ENCODE measurements around the gene NAV2. TPM values are rescaled to one million over a fixed set of nuclear protein-coding genes. Genes with fewer than 3 reads are reported as not detected.

NAV2 gene
- polyA plus RNA-seq, 1 donor: 8.1 TPM

GRCh38 chr11:19766810-19767209 lies 54.2 kb downstream of the NAV2 start:
- Histone ChIP-seq H3K4me1 (ENCODE audit: control insufficient read depth, insufficient read depth, low read length) (no peaks in the 10 kb centered on the region), H3K4me3 (ENCODE audit: low read length) (no peak overlapping the region)
- DNase-seq: no peak

GRCh38 chr11:19767627-19768151 lies 55.1 kb downstream of the NAV2 start:
- no peak overlapping the region for H3K4me3 ChIP-seq (ENCODE audit: low read length)
- H3K27me3 ChIP-seq (ENCODE audit: control insufficient read depth, insufficient read depth, low read length): no peaks in the 10 kb centered on the region
- DNase-seq: no peak
- H3K27ac ChIP-seq (ENCODE audit: low read length): no peak overlapping the region
- no peaks in the 10 kb centered on the region for H3K36me3 ChIP-seq (ENCODE audit: control insufficient read depth, insufficient read depth, low read length)
- no peaks in the 10 kb centered on the region for H3K4me1 ChIP-seq (ENCODE audit: control insufficient read depth, insufficient read depth, low read length)
- WGBS (ENCODE audit: insufficient coverage, low lambda C conversion rate): no CpG with 5 or more reads among the region's 5 CpGs
- H3K9me3 ChIP-seq (ENCODE audit: control insufficient read depth, low read depth, low read length): no peaks in the 10 kb centered on the region

More at GRCh38 chr11:19766810-19767209, 54.2 kb downstream of the NAV2 start:
- H3K9me3 ChIP-seq (ENCODE audit: control insufficient read depth, low read depth, low read length): no peaks in the 10 kb centered on the region
- no peaks in the 10 kb centered on the region for H3K27me3 ChIP-seq (ENCODE audit: control insufficient read depth, insufficient read depth, low read length)
- no CpG with 5 or more reads among the region's 1 CpG for WGBS (ENCODE audit: insufficient coverage, low lambda C conversion rate)
- no peak overlapping the region for H3K27ac ChIP-seq (ENCODE audit: low read length)
- H3K36me3 ChIP-seq (ENCODE audit: control insufficient read depth, insufficient read depth, low read length): no peaks in the 10 kb centered on the region

GRCh38 chr11:19768197-19768596 lies 55.6 kb downstream of the NAV2 start:
- WGBS (ENCODE audit: insufficient coverage, low lambda C conversion rate): 100% methylated on average over 2 of the region's 6 CpGs
- Histone ChIP-seq H3K27me3 (ENCODE audit: control insufficient read depth, insufficient read depth, low read length) (no peaks in the 10 kb centered on the region), H3K4me1 (ENCODE audit: control insufficient read depth, insufficient read depth, low read length) (no peaks in the 10 kb centered on the region), H3K9me3 (ENCODE audit: control insufficient read depth, low read depth, low read length) (no peaks in the 10 kb centered on the region), H3K36me3 (ENCODE audit: control insufficient read depth, insufficient read depth, low read length) (no peaks in the 10 kb centered on the region), H3K27ac (ENCODE audit: low read length) (no peak overlapping the region), H3K4me3 (ENCODE audit: low read length) (no peak overlapping the region)
- DNase-seq: no peak

- H3K4me1 ChIP-seq (ENCODE audit: control insufficient read depth, insufficient read depth, low read length): no peaks in the 10 kb centered on the region
- no peak overlapping the region for H3K4me3 ChIP-seq (ENCODE audit: low read length)
- no peaks in the 10 kb centered on the region for H3K36me3 ChIP-seq (ENCODE audit: control insufficient read depth, insufficient read depth, low read length)
- H3K27me3 ChIP-seq (ENCODE audit: control insufficient read depth, insufficient read depth, low read length): no peaks in the 10 kb centered on the region
- no peak for DNase-seq
- no peaks in the 10 kb centered on the region for H3K9me3 ChIP-seq (ENCODE audit: control insufficient read depth, low read depth, low read length)
- H3K27ac ChIP-seq (ENCODE audit: low read length): no peak overlapping the region
Observed at GRCh38 chr11:19768815-19769214, 56.2 kb downstream of the NAV2 start.

GRCh38 chr11:19769820-19770219 lies 57.2 kb downstream of the NAV2 start:
- 100% methylated on average over 1 of the region's 1 CpG for WGBS (ENCODE audit: insufficient coverage, low lambda C conversion rate)
- Histone ChIP-seq H3K36me3 (ENCODE audit: control insufficient read depth, insufficient read depth, low read length) (no peaks in the 10 kb centered on the region), H3K9me3 (ENCODE audit: control insufficient read depth, low read depth, low read length) (no peaks in the 10 kb centered on the region), H3K27ac (ENCODE audit: low read length) (no peak overlapping the region), H3K4me1 (ENCODE audit: control insufficient read depth, insufficient read depth, low read length) (no peaks in the 10 kb centered on the region), H3K4me3 (ENCODE audit: low read length) (no peak overlapping the region), H3K27me3 (ENCODE audit: control insufficient read depth, insufficient read depth, low read length) (no peaks in the 10 kb centered on the region)
- DNase-seq: no peak

- Histone ChIP-seq H3K4me1 (ENCODE audit: control insufficient read depth, insufficient read depth, low read length) (no peaks in the 10 kb centered on the region), H3K27ac (ENCODE audit: low read length) (no peak overlapping the region), H3K9me3 (ENCODE audit: control insufficient read depth, low read depth, low read length) (no peaks in the 10 kb centered on the region), H3K27me3 (ENCODE audit: control insufficient read depth, insufficient read depth, low read length) (no peaks in the 10 kb centered on the region), H3K4me3 (ENCODE audit: low read length) (no peak overlapping the region), H3K36me3 (ENCODE audit: control insufficient read depth, insufficient read depth, low read length) (no peaks in the 10 kb centered on the region)
- peak in 1 of 2 donors; percentile 37 for DNase-seq
- WGBS (ENCODE audit: insufficient coverage, low lambda C conversion rate): no CpG with 5 or more reads among the region's 2 CpGs
Observed at GRCh38 chr11:19770277-19770676, 57.6 kb downstream of the NAV2 start.

GRCh38 chr11:19771463-19771862 lies 58.8 kb downstream of the NAV2 start:
- Histone ChIP-seq H3K27ac (ENCODE audit: low read length) (no peak overlapping the region), H3K36me3 (ENCODE audit: control insufficient read depth, insufficient read depth, low read length) (no peaks in the 10 kb centered on the region), H3K9me3 (ENCODE audit: control insufficient read depth, low read depth, low read length) (no peaks in the 10 kb centered on the region), H3K4me1 (ENCODE audit: control insufficient read depth, insufficient read depth, low read length) (no peaks in the 10 kb centered on the region), H3K4me3 (ENCODE audit: low read length) (no peak overlapping the region), H3K27me3 (ENCODE audit: control insufficient read depth, insufficient read depth, low read length) (peaks cover 2% of the 10 kb centered on the region)
- no peak for DNase-seq
- WGBS (ENCODE audit: insufficient coverage, low lambda C conversion rate): no CpG with 5 or more reads among the region's 4 CpGs

- no peak overlapping the region for H3K4me3 ChIP-seq (ENCODE audit: low read length)
- no peak for DNase-seq
- H3K27me3 ChIP-seq (ENCODE audit: control insufficient read depth, insufficient read depth, low read length): peaks cover 2% of the 10 kb centered on the region
- no CpG with 5 or more reads among the region's 4 CpGs for WGBS (ENCODE audit: insufficient coverage, low lambda C conversion rate)
- H3K4me1 ChIP-seq (ENCODE audit: control insufficient read depth, insufficient read depth, low read length): no peaks in the 10 kb centered on the region
- H3K9me3 ChIP-seq (ENCODE audit: control insufficient read depth, low read depth, low read length): no peaks in the 10 kb centered on the region
- H3K27ac ChIP-seq (ENCODE audit: low read length): no peak overlapping the region
- no peaks in the 10 kb centered on the region for H3K36me3 ChIP-seq (ENCODE audit: control insufficient read depth, insufficient read depth, low read length)
Observed at GRCh38 chr11:19772480-19772879, 59.8 kb downstream of the NAV2 start.

- Histone ChIP-seq H3K9me3 (ENCODE audit: control insufficient read depth, low read depth, low read length) (no peaks in the 10 kb centered on the region), H3K4me1 (ENCODE audit: control insufficient read depth, insufficient read depth, low read length) (no peaks in the 10 kb centered on the region), H3K27me3 (ENCODE audit: control insufficient read depth, insufficient read depth, low read length) (peaks cover 2% of the 10 kb centered on the region), H3K36me3 (ENCODE audit: control insufficient read depth, insufficient read depth, low read length) (no peaks in the 10 kb centered on the region), H3K27ac (ENCODE audit: low read length) (no peak overlapping the region), H3K4me3 (ENCODE audit: low read length) (no peak overlapping the region)
- no CpG with 5 or more reads among the region's 3 CpGs for WGBS (ENCODE audit: insufficient coverage, low lambda C conversion rate)
- DNase-seq: no peak
Observed at GRCh38 chr11:19774329-19774728, 61.7 kb downstream of the NAV2 start.

- DNase-seq: no peak
- Histone ChIP-seq H3K27ac (ENCODE audit: low read length) (no peak overlapping the region), H3K4me3 (ENCODE audit: low read length) (no peak overlapping the region), H3K4me1 (ENCODE audit: control insufficient read depth, insufficient read depth, low read length) (no peaks in the 10 kb centered on the region), H3K36me3 (ENCODE audit: control insufficient read depth, insufficient read depth, low read length) (no peaks in the 10 kb centered on the region), H3K27me3 (ENCODE audit: control insufficient read depth, insufficient read depth, low read length) (peaks cover 2% of the 10 kb centered on the region), H3K9me3 (ENCODE audit: control insufficient read depth, low read depth, low read length) (no peaks in the 10 kb centered on the region)
- no CpG with 5 or more reads among the region's 3 CpGs for WGBS (ENCODE audit: insufficient coverage, low lambda C conversion rate)
Observed at GRCh38 chr11:19774817-19775580, 62.4 kb downstream of the NAV2 start.

GRCh38 chr11:19775622-19776021 lies 63.0 kb downstream of the NAV2 start:
- no peaks in the 10 kb centered on the region for H3K36me3 ChIP-seq (ENCODE audit: control insufficient read depth, insufficient read depth, low read length)
- no peak overlapping the region for H3K4me3 ChIP-seq (ENCODE audit: low read length)
- H3K27ac ChIP-seq (ENCODE audit: low read length): no peak overlapping the region
- peaks cover 2% of the 10 kb centered on the region for H3K27me3 ChIP-seq (ENCODE audit: control insufficient read depth, insufficient read depth, low read length)
- H3K9me3 ChIP-seq (ENCODE audit: control insufficient read depth, low read depth, low read length): no peaks in the 10 kb centered on the region
- H3K4me1 ChIP-seq (ENCODE audit: control insufficient read depth, insufficient read depth, low read length): no peaks in the 10 kb centered on the region
- no peak for DNase-seq
- no CpG with 5 or more reads among the region's 4 CpGs for WGBS (ENCODE audit: insufficient coverage, low lambda C conversion rate)
